Measurements from ENCODE around the gene YAP1.

Gene YAP1

DNA sequence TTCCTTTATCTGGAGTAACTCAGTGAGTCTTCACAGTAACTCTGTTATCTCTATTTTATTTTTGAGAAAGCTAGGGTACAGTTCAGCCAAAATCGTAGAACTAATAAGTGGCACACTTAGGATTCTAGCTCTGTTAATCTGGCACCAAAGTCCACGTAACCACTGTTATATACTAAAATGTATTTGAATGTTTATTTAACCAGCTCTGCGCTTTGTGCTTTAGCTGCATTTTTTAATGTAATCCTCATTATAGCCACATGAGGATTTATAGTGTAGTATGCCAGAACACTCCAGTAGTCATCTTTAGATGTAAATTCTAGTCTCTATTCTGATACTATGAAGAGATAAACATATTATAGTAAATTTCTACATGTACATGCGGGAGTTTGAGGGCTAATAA lies 36.8 kb downstream of the YAP1 start:
- Histone ChIP-seq H3K27me3 (ENCODE audit: insufficient read depth, low read depth) (no peaks in the 10 kb centered on the region), H3K4me3 (IDR thresholded peaks at IDR 0.05; ENCODE audit: insufficient read depth, low read depth, low read length) (no peak overlapping the region), H3K79me2 (ENCODE audit: insufficient read depth, low read depth) (no peaks in the 10 kb centered on the region), H2AFZ (ENCODE audit: low read depth) (no peak overlapping the region), H3K27ac (no peak overlapping the region), H3K36me3 (ENCODE audit: insufficient read depth) (no peaks in the 10 kb centered on the region), H3K4me2 (no peak overlapping the region), H3K9ac (no peak overlapping the region), H4K20me1 (ENCODE audit: insufficient read depth) (no peaks in the 10 kb centered on the region), H3K4me1 (ENCODE audit: low read depth, poor library complexity, severe bottlenecking) (no peaks in the 10 kb centered on the region)
- TF ChIP-seq, protein P1, sequence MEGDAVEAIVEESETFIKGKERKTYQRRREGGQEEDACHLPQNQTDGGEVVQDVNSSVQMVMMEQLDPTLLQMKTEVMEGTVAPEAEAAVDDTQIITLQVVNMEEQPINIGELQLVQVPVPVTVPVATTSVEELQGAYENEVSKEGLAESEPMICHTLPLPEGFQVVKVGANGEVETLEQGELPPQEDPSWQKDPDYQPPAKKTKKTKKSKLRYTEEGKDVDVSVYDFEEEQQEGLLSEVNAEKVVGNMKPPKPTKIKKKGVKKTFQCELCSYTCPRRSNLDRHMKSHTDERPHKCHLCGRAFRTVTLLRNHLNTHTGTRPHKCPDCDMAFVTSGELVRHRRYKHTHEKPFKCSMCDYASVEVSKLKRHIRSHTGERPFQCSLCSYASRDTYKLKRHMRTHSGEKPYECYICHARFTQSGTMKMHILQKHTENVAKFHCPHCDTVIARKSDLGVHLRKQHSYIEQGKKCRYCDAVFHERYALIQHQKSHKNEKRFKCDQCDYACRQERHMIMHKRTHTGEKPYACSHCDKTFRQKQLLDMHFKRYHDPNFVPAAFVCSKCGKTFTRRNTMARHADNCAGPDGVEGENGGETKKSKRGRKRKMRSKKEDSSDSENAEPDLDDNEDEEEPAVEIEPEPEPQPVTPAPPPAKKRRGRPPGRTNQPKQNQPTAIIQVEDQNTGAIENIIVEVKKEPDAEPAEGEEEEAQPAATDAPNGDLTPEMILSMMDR (conservative IDR thresholded peaks at IDR 0.05; ENCODE audit: low read depth, low read length) = no peak

DNA sequence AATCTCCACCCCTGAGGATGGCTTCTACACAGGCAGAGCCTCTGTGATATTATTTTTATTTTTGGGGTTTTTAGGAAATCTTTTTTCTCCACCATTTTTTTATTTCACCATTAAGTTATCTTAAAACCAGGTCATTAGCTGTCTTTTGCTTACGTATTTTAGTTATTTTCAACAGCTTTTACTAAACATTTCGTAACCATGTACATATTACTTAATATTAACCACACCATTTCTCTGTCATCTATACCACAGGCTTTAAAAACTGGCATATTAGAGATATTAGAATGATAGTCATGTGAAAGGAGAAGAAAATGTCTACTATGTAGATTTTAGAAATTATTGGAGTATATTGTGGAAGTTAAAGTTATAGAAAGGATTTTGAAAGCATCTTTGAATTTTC lies 37.4 kb downstream of the YAP1 start:
- H3K9ac ChIP-seq = no peak overlapping the region
- TF ChIP-seq, protein P1 (conservative IDR thresholded peaks at IDR 0.05; ENCODE audit: low read depth, low read length) = no peak
- no peaks in the 10 kb centered on the region for H3K4me1 ChIP-seq (ENCODE audit: low read depth, poor library complexity, severe bottlenecking)
- no peak overlapping the region for H3K4me2 ChIP-seq
- H3K27ac ChIP-seq = no peak overlapping the region
- no peaks in the 10 kb centered on the region for H4K20me1 ChIP-seq (ENCODE audit: insufficient read depth)
- no peak overlapping the region for H2AFZ ChIP-seq (ENCODE audit: low read depth)
- H3K4me3 ChIP-seq (IDR thresholded peaks at IDR 0.05; ENCODE audit: insufficient read depth, low read depth, low read length) = no peak overlapping the region
- H3K79me2 ChIP-seq (ENCODE audit: insufficient read depth, low read depth) = no peaks in the 10 kb centered on the region
- no peaks in the 10 kb centered on the region for H3K36me3 ChIP-seq (ENCODE audit: insufficient read depth)
- H3K27me3 ChIP-seq (ENCODE audit: insufficient read depth, low read depth) = no peaks in the 10 kb centered on the region

DNA sequence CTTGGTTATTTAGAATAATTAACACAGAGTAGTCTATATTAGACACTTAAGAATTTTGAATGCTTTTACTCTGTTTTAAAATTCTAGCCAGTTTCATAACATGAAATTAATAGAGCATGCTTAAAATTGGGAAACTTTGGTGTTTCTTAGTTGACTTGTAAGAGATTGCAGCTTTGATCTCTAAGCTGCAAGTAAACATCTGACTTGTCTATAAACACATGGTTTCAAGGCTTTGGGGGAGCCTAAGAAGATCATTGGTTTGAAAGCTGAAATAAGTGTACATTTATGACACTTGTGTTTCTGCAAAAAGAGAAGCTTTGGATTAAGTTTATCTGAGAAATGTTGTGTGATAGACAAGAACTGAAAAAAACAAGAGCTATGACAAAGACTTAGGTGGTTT lies 37.8 kb downstream of the YAP1 start:
- Histone ChIP-seq H3K9ac (no peak overlapping the region), H3K4me2 (no peak overlapping the region), H4K20me1 (ENCODE audit: insufficient read depth) (no peaks in the 10 kb centered on the region), H2AFZ (ENCODE audit: low read depth) (no peak overlapping the region), H3K36me3 (ENCODE audit: insufficient read depth) (no peaks in the 10 kb centered on the region), H3K27ac (no peak overlapping the region), H3K79me2 (ENCODE audit: insufficient read depth, low read depth) (no peaks in the 10 kb centered on the region), H3K4me3 (IDR thresholded peaks at IDR 0.05; ENCODE audit: insufficient read depth, low read depth, low read length) (no peak overlapping the region), H3K4me1 (ENCODE audit: low read depth, poor library complexity, severe bottlenecking) (no peaks in the 10 kb centered on the region), H3K27me3 (ENCODE audit: insufficient read depth, low read depth) (no peaks in the 10 kb centered on the region)
- TF ChIP-seq, protein P1 (conservative IDR thresholded peaks at IDR 0.05; ENCODE audit: low read depth, low read length) = no peak

DNA sequence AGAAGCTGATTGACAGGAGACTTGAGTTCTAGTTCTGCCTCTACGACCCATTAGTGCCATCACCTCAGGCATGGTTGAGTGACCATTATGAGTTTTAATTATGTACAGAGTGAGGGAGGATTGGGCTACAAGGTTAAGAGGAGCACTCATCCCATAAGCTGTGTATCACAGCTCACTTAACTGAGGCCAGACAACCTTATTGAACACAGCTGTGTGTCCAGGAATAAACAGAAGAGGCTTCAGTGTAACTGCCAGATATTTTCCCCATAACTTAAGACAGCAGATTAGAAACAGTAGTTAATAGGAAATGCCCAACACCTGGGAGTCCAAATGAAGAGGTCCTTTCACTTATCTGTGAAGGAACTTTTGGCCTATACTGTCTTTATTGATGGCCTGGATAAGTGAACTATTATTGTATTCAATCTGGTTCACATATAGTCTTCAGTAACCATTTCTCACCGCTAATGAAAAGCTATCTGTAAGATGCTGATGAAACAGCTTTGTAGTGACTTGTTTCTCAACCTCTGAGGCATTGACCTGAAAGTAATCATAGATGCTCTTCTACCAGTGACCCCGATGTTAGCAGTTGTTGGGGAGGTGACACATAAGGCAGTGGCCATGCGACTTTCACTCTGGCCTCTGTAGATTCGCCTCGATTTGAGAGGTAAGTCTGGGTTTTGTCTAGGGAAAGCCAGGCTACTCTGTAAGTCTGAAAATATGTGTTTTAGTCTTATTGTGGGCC lies 41.7 kb downstream of the YAP1 start:
- H3K4me3 ChIP-seq (IDR thresholded peaks at IDR 0.05; ENCODE audit: insufficient read depth, low read depth, low read length) = no peak overlapping the region
- H4K20me1 ChIP-seq (ENCODE audit: insufficient read depth) = no peaks in the 10 kb centered on the region
- H3K4me1 ChIP-seq (ENCODE audit: low read depth, poor library complexity, severe bottlenecking) = peaks cover 7% of the 10 kb centered on the region
- no peak overlapping the region for H3K9ac ChIP-seq
- H3K36me3 ChIP-seq (ENCODE audit: insufficient read depth) = no peaks in the 10 kb centered on the region
- H3K79me2 ChIP-seq (ENCODE audit: insufficient read depth, low read depth) = no peaks in the 10 kb centered on the region
- TF ChIP-seq, protein P1 (conservative IDR thresholded peaks at IDR 0.05; ENCODE audit: low read depth, low read length) = no peak
- H2AFZ ChIP-seq (ENCODE audit: low read depth) = no peak overlapping the region
- no peak overlapping the region for H3K4me2 ChIP-seq
- no peak overlapping the region for H3K27ac ChIP-seq
- no peaks in the 10 kb centered on the region for H3K27me3 ChIP-seq (ENCODE audit: insufficient read depth, low read depth)

Data from KMS-11 (cell line).